ENCODE measurements around the gene PRKCB.

- TF ChIP-seq TAF1 (IDR thresholded peaks at IDR 0.05; ENCODE audit: borderline replicate concordance, insufficient read depth, low read length) (no peak), POLR2AphosphoS5 (IDR thresholded peaks at IDR 0.05; ENCODE audit: low read depth, low read length) (no peak), REST (IDR thresholded peaks at IDR 0.05; ENCODE audit: insufficient read depth in 1 of 2, low read depth in 2 of 2, low read length in 2 of 2) (no peak)
Measured at GRCh38 chr16:24116989-24117388, 281.2 kb downstream of the PRKCB start.

All from PFSK-1 (cell line).